Erythroblast (primary cell): ENCODE data around the gene GDF7.

Source experiments
- DNase-seq, 2 experiments: peaks; one replicate each; lab custom pipeline; 2025; lab: John Stamatoyannopoulos, UW
- GATA1 ChIP-seq: IDR thresholded peaks from 2 replicates; pipeline ENCODE4 v1.6.1; 2011; ENCODE audit warnings: low read depth, mild to moderate bottlenecking, control low read depth, low read length, moderate library complexity
- POLR2A ChIP-seq: IDR thresholded peaks from 2 replicates; pipeline ENCODE4 v1.6.1; 2011; ENCODE audit warnings: mild to moderate bottlenecking, low read length

Gene GDF7

DNA sequence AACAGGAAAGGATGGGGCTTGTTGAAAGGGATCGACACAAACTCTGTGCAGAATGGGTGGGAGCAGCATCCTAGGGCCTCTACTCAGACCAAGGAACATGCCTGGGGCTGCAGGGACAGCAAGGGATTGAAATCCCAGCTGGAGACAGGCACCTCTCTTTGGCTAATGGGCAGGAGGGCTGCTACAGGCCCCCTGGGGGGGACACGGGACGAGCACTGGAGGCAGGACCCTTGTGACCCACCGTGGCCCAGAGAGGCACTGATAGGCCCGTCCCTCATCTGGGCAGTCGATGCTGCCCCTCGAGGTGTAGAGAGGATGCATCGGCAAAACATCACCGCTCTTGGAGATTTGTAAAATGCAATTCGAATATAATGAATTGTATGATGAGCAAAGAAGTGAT, 21.2 kb upstream of the GDF7 start:
- no peak for DNase-seq
- no peak for TF ChIP-seq POLR2A
- TF ChIP-seq GATA1 = no peak

DNA sequence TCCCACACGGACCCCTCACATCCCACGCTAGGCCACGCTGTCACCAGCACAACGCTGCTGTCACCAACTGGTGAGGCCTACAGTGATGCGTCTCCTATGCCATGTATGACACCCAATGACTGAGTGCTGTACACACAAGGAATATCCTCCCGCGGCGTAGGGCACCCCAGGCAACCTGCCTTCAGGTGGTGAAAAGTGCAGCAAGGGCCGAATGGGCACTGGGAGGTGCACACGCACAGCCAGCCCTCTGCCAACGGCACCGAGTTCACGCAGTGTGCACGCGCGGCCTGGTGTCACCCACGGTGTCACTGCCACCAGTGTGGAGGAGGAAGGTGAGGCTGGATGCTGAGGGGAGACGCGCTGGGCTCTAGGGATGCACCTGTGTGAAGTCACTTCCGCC, 20.5 kb upstream of the GDF7 start:
- no peak for DNase-seq
- TF ChIP-seq POLR2A = no peak
- no peak for TF ChIP-seq GATA1

DNA sequence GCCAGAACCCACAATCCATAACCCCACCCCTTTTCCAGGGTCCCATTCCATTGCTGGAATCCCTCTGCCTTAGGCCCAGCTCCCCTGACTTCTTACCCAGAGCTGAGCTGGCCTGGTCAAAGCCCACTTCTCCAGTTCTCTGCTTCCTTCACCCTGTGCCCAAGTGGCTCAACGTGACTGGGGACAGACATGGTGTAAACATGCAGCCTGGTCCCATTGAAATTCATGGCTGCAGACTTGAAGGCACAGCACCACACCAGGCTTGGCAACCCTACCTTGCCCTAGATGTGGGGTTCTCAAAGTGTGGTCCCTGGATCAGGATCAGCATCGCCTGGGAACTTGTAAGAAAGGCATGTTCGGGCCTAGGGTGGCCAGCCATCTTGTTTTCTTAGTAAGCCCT, 19.7 kb upstream of the GDF7 start:
- TF ChIP-seq GATA1 = no peak
- no peak for TF ChIP-seq POLR2A
- DNase-seq = no peak

DNA sequence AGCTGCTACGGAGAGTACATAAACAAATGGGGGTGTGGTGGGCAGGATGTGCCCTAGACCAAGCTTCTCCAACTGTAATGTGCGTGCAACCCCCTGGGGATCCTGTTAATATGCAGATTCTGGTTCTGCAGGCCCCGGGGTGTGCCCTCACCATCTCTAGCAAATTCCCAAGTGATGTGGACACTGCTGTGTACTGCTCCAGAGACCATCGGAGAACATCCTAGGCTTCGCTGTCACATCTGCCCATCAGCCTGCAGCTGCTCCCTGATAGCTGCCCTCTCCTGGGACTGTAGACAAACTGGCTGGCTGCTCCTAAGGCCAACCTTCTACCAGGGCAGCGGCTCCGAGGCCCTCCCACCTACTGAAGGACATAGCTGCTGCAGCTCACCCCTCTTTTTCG, 19.2 kb upstream of the GDF7 start:
- DNase-seq = no peak
- TF ChIP-seq POLR2A (no peak), GATA1 (no peak)

DNA sequence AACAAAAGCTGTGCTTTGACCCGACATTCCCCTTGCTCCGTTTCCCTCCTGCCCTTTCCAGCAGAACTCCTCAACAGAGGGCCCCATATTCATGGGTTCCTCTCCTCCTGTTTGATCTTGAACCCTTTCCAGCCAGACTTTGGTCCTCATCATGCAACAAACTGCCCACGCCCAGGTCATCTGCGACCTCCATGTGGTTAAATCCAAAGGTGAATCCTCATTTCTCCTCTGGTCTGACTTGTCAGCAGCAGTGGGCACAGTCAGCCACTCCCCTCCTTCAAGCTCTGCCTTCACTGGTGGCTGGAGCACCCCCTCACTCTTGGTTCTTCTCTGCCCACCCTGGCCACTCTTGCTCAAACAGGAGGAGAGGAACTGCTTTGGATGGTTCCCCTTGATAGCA, 18.7 kb upstream of the GDF7 start:
- TF ChIP-seq GATA1 = no peak
- TF ChIP-seq POLR2A = no peak
- no peak for DNase-seq

DNA sequence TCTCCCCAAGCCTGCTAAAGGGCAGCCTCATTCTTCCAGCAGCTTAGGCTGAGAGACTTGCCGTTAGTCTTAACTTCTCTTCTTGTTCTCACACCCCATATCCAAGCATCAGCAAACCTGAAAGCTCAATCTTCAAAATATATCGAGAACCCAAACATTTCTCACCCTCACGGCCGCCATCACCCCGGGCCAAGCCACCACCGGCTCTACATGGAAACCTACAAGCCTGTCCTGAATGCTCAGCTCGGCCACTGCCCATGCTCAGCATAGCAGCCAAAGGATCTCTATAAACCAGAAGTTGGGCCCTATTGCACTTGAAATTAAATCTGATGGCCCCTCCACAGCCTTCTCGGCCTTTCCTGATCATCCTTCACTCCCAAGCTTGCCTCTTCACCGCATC, 18.1 kb upstream of the GDF7 start:
- no peak for DNase-seq
- TF ChIP-seq GATA1 = no peak
- no peak for TF ChIP-seq POLR2A

DNA sequence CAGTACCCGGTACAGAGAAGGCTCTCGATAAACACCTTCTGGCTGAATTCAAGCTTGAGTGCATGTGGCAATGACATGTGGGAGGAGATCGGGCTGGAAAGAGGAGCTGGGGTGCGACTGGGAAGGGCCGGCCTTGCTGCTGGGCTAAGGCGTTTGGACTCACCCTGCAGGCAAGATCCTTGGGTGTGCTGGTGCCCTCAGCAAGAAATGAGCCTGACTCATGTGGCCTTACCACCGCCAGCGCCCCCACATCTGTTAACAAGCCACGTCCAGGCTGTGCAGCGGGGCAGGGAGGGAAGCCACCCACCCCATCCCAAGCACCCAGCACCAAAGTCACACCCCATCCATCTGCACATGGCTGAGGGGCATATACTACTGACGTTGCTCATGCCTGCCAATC, 17.4 kb upstream of the GDF7 start:
- TF ChIP-seq POLR2A (no peak), GATA1 (no peak)
- peak in 1 of 2 experiments; percentile 11 for DNase-seq

DNA sequence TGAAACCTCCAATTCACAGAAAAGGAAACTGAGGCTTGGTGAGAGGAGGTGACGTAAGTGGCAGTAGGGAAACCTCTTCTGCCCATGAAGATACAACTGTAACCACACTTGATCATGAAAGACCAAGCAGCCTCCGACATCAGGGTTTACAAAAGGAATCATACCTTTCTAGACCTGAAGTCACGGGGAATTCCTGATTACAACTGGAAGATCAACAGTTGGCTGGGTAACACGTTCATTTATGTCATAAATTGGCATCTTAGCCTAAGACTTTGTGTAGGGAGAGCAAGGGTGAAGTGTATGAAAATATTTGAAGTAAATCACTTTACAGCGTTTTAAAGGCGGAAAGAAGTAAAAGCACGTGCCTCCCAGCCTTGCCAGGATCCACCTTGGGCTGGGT, 17.0 kb upstream of the GDF7 start:
- DNase-seq = no peak
- no peak for TF ChIP-seq GATA1
- TF ChIP-seq POLR2A = no peak

DNA sequence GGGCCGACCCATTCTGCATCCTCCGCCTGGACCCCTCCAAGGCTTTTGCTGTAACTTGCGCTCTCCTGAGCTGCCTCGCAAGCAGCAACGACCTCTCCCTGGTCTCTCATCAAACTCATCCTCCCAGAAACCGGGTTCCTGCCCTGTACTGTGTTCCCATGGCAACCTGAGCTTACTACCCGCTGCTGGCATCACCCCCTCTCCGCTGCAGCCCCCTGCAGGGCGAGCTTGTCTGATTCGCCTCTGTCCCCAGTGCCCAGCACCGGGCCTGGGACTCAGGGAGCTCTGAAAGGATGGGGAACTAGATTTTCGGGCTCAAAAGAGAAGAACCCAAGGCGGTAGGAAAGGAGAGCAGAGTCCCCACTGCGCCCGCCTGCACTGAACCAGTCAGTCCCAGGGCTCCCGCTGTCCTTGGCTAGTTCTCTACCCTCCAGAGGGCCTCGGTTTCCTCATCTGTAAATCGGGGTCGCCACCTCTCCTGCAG, 16.5 kb upstream of the GDF7 start:
- TF ChIP-seq POLR2A = no peak
- TF ChIP-seq GATA1 = no peak
- peak; percentile 57 to 75 for DNase-seq

DNA sequence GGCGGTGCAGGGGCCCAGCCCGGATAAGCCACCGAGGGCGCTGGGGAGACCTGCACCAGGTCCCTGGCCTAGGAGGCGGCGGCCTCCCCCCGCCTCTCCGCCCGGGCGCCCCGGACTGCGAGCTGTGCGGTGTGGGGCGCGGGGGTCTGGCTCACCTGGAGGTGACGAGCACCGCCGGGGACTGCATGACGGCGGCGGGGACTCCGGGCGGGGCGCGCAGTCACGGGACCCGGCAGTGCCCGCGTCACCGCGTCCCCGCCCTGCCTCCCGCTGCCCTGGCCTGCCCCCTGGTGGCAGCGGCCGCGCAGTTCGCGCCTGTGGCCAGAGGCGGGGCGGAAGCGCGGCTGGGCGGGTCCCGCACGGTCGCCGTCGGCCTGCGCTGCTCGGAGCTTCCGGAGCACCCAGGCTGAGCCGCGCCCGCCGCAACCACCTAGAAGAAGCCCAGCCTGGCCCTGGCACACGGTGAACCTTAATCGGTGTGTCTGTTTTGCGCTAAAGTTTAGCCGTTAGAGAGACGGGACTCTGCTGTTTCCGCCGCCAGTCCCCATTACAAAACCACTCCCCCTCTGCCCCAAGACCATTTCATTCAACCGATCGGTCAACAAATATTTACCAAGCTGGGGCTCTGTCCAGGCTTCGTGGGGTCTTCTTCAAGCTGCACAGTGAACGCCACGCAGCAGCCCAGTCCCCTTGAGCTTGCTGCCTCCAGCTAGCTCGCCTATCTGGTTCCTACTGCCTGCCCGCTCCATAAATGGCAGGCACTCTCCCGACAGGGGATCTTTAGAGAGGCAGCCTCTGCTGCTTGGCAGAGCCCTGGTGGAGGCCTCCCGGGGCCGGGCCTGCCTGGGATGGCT, 15.8 kb upstream of the GDF7 start, which contains the start of gene HS1BP3:
Gene HS1BP3 (minus strand): TSS at position 222 of the 854 bp plus-strand sequence. CDS start 35 bp downstream, at position 187.
- peak; percentile 90 to 96 for DNase-seq
- TF ChIP-seq GATA1 = no peak
- peak; percentile 79 for TF ChIP-seq POLR2A

DNA sequence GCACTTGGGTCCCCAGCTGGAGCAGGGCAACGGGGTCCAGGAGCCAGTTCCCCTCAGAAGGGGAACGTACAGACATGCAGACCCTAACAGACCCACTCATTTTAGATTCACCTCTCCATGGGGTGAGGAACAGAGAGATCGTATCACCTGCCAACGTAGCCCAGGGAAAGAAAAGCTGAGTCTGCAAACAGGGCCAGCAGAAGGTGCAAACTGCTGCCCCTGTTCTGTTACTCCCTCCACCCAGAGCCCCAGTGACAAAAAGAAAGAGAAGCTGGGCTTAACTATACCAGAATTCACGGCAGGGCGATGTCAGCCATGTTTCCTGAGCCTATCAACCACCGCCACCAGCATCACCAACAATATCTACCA, 15.2 kb upstream of the GDF7 start:
- TF ChIP-seq GATA1 (no peak), POLR2A (no peak)
- DNase-seq = no peak

DNA sequence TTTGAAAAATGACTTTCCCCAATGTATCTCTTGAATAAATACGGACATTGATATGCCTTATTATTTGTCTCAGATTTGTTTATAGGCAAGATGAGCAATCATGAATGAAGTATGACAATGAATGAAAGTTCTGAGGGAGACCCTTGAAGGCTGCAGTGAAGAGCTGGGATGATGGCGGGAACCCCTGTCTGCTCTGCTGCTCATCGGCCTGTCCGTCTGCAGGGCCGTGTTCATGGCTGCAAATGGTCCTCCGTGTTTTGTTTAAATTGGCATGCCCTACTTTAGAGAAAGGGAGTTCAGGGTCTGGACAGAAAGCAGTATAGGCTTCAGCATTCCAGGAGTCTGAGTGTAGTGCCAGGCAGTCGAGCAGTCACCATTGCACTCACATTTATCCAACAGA, 14.8 kb upstream of the GDF7 start:
- TF ChIP-seq POLR2A (no peak), GATA1 (no peak)
- DNase-seq = no peak

DNA sequence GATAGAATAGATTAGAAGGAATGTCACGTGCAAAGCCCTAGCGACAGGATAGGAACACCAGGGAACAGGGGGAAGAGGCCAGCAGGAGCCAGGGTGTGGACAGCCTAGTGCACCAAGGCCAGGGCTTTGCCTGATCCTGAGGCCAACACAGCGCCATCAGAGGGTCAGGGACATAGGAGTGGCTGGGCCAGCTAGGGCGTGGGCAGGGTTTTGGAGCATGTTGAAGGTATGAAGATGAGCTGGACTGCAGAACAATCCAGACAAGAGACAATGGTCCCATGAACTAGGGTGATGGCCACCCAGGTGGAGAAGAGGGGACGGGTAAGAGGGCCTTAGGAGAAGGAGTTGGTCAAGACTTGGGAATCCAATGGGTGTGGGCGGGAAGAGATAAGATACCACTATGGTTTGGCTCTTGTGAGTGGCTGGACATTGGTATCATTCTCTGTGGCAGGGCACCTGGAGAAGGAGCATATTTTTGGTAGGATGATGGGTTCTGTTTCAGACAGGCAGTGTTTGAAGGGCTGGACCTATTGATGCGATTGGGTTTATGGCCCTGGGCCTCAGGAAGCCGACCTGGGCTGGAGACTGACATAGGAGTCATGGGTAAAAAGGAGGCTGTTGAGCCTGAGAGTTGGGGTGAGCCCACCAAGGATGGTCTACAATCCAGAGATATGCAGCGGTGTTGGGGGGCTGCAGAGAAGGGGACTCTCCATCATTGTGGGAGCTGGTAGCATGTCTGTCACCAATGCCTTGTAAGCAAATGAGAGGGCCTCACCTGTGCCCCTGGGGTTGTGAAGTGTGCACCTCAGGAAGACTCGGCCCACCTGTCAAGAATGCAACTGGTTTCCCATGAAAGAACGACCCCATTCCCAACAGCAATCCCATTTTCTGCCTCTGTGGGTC, 14.0 kb upstream of the GDF7 start:
- no peak for DNase-seq

More for the DNA sequence above, 14.0 kb upstream of the GDF7 start:
- TF ChIP-seq POLR2A (no peak), GATA1 (no peak)
